Fibroblast of lung (primary cell): ENCODE results near the gene JARID2. TPM values are rescaled to one million over a fixed set of nuclear protein-coding genes. Genes with fewer than 3 reads are reported as not detected.
A peak's percentile ranks its signal among the peaks of the same experiment; 100 is the strongest.

Experiments
- DNase-seq, 2 donors: peaks; one replicate each; pipeline versions ENCODE4 v3.0.0 to v3.0.0-alpha.2; 2010; ENCODE audit warnings: low read depth in 2 of 2
- H2AFZ ChIP-seq: 2 replicates; pipeline ENCODE4 v1.5.1; 2012; ENCODE audit warnings: low read length, control low read depth, inconsistent platforms
- H3K27ac ChIP-seq: 2 replicates; pipeline ENCODE4 v1.5.1; 2011; ENCODE audit warnings: low read length, control low read depth; ENCODE audit not compliant: insufficient read depth
- H3K27me3 ChIP-seq: 2 replicates; pipeline ENCODE4 v1.5.1; 2011; ENCODE audit warnings: mild to moderate bottlenecking, low read length; ENCODE audit not compliant: control insufficient read depth, insufficient read depth
- H3K36me3 ChIP-seq: 2 replicates; pipeline ENCODE4 v1.5.1; 2011; ENCODE audit warnings: low read length; ENCODE audit not compliant: control insufficient read depth, insufficient read depth
- H3K4me1 ChIP-seq: 2 replicates; pipeline ENCODE4 v1.5.1; 2011; ENCODE audit warnings: low read length; ENCODE audit not compliant: control insufficient read depth, insufficient read depth; ENCODE audit errors: extremely low read depth
- H3K4me2 ChIP-seq: 2 replicates; pipeline ENCODE4 v1.5.1; 2011; ENCODE audit warnings: low read length, control low read depth; ENCODE audit not compliant: insufficient read depth; ENCODE audit errors: extremely low read depth
- H3K4me3 ChIP-seq, 4 experiments: fragments of 200-600 bp in 1 of 4; sonication (generic) in 1 of 4; replicated peaks in 1 of 4; 2 replicates each; pipeline ENCODE4 v1.5.1; 2011 to 2016; ENCODE audit warnings: low read length in 4 of 4, low read depth in 3 of 4, mild to moderate bottlenecking in 3 of 4, control low read depth in 2 of 4, inconsistent platforms in 1 of 4, mixed read lengths in 1 of 4; ENCODE audit not compliant: insufficient read depth in 1 of 4; ENCODE audit errors: control extremely low read depth in 1 of 4
- H3K79me2 ChIP-seq: 2 replicates; pipeline ENCODE4 v1.5.1; 2012; ENCODE audit warnings: mild to moderate bottlenecking, low read length, inconsistent platforms; ENCODE audit not compliant: control insufficient read depth, insufficient read depth
- H3K9ac ChIP-seq: 2 replicates; pipeline ENCODE4 v1.5.1; 2011; ENCODE audit warnings: mild to moderate bottlenecking, low read length, control low read depth; ENCODE audit not compliant: insufficient read depth
- H3K9me3 ChIP-seq: 2 replicates; pipeline ENCODE4 v1.5.1; 2012; ENCODE audit warnings: low read depth, low read length; ENCODE audit not compliant: control insufficient read depth, insufficient read depth
- H4K20me1 ChIP-seq: 2 replicates; pipeline ENCODE4 v1.5.1; 2011; ENCODE audit warnings: low read length; ENCODE audit not compliant: control insufficient read depth, insufficient read depth; ENCODE audit errors: extremely low read depth
- CTCF ChIP-seq, 2 donors: IDR thresholded peaks in 1 of 2; conservative IDR thresholded peaks in 1 of 2; 1 replicate in 1 of 2; 2 replicates in 1 of 2; pipeline ENCODE4 v1.5.1; 2011 to 2012; ENCODE audit warnings: low read length in 2 of 2, control low read depth in 1 of 2, inconsistent platforms in 1 of 2, low read depth in 1 of 2, mild to moderate bottlenecking in 1 of 2
- EZH2 ChIP-seq: IDR thresholded peaks from 2 replicates; pipeline ENCODE4 v1.5.1; 2012; ENCODE audit warnings: low read length, control low read depth, mild to moderate bottlenecking; ENCODE audit errors: missing control alignments
- polyA plus RNA-seq, 2 donors: library from polyadenylated mRNA; depleted of rRNA in 1 of 2; stranded (reverse) in 1 of 2; unstranded in 1 of 2; fragments of >200 nt; gene quantifications; 2 replicates each; pipeline ENCODE4 v1.2.1, GENCODE V29; 2011 to 2012; ENCODE audit warnings: missing spikeins in 1 of 2
- total RNA-seq: library from RNA; depleted of rRNA; stranded (reverse); fragments of >200 nt; gene quantifications from 2 replicates; pipeline ENCODE4 v1.2.1, GENCODE V29; 2014

The JARID2 gene
- total and polyA plus RNA-seq, 2 donors (not counting 1 experiment from before 2014, with no cell fraction given), result 5.0 to 8.2 TPM

- Histone ChIP-seq H3K4me3 (peak overlapping the region in 2 of 4 experiments; percentile 33 to 36), H3K79me2 (peaks cover 3% of the 10 kb centered on the region), H3K4me1 (peaks cover 4% of the 10 kb centered on the region), H3K36me3 (no peaks in the 10 kb centered on the region), H3K27me3 (no peaks in the 10 kb centered on the region), H2AFZ (no peak overlapping the region), H3K4me2 (peak overlapping the region; percentile 44), H3K9me3 (no peaks in the 10 kb centered on the region), H3K9ac (no peak overlapping the region), H4K20me1 (no peaks in the 10 kb centered on the region), H3K27ac (no peak overlapping the region)
- TF ChIP-seq CTCF (conservative IDR thresholded peaks at IDR 0.05 in 1 of 2, IDR thresholded peaks at IDR 0.05 in 1 of 2; ENCODE audit: low read depth in 1 of 2, low read length in 2 of 2), result no peak
- DNase-seq, result peak in 1 of 2 donors; percentile 48
Observed at GRCh38 chr6:15400572-15401004, 154.7 kb downstream of the JARID2 start.

GRCh38 chr6:15401120-15401519, 155.3 kb downstream of the JARID2 start:
- Histone ChIP-seq H3K79me2 (peaks cover 3% of the 10 kb centered on the region), H3K4me1 (peaks cover 4% of the 10 kb centered on the region), H2AFZ (no peak overlapping the region), H3K9me3 (no peaks in the 10 kb centered on the region), H3K27ac (no peak overlapping the region), H3K9ac (no peak overlapping the region), H3K36me3 (no peaks in the 10 kb centered on the region), H4K20me1 (no peaks in the 10 kb centered on the region), H3K4me3 (no peak overlapping the region), H3K4me2 (no peak overlapping the region), H3K27me3 (no peaks in the 10 kb centered on the region)
- no peak for TF ChIP-seq CTCF (conservative IDR thresholded peaks at IDR 0.05 in 1 of 2, IDR thresholded peaks at IDR 0.05 in 1 of 2; ENCODE audit: low read depth in 1 of 2, low read length in 2 of 2)
- TF ChIP-seq EZH2, result no peak
- DNase-seq, result no peak

- Histone ChIP-seq H4K20me1 (no peaks in the 10 kb centered on the region), H3K4me1 (peaks cover 4% of the 10 kb centered on the region), H3K27me3 (no peaks in the 10 kb centered on the region), H3K27ac (no peak overlapping the region), H3K9ac (no peak overlapping the region), H3K36me3 (no peaks in the 10 kb centered on the region), H3K4me2 (no peak overlapping the region), H3K79me2 (peaks cover 3% of the 10 kb centered on the region), H3K4me3 (no peak overlapping the region), H3K9me3 (no peaks in the 10 kb centered on the region), H2AFZ (no peak overlapping the region)
- DNase-seq, result no peak
- TF ChIP-seq CTCF (conservative IDR thresholded peaks at IDR 0.05 in 1 of 2, IDR thresholded peaks at IDR 0.05 in 1 of 2; ENCODE audit: low read depth in 1 of 2, low read length in 2 of 2) (no peak), EZH2 (no peak)
Observed at GRCh38 chr6:15401769-15402250, 155.9 kb downstream of the JARID2 start.
